GM18508 (cell line): ENCODE measurements around the gene ZNF536.
"Not testable (repeated sequence)": the region's sequence is repeated elsewhere in the genome, so short reads cannot be mapped to it uniquely, and the experiment has no call there.

ENCODE experiments used
- ATAC-seq: cut with Tn5 transposase; IDR thresholded peaks from one replicate; pipeline ENCODE4 v1.9.1; 2021; ENCODE audit warnings: moderate number of reproducible peaks; ENCODE audit not compliant: insufficient read depth, unreplicated experiment

ZNF536 gene

DNA sequence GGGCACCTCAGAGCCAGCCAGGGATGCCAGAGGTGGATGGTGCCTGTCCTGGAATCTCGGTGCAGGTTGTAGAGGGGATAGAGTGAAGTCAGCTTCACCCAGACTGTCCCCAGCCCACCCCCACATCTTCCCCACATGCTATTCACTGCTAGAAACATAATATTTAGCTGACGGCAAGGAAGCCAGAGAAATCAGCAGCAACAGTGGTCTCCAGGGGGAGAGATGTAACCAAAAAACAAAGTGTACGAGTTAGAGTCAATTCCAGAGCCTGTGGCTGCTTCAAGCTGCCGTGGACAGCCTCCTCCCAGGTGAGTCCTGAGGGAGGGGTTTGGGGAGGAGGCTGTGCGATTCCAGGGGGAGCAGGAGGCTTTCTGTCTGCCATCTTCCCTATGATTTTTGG is 97.6 kb downstream of the ZNF536 start:
- ATAC-seq: no peak

GRCh38 chr19:30471441-30471840 is 99.3 kb downstream of the ZNF536 start:
- ATAC-seq: no peak

DNA sequence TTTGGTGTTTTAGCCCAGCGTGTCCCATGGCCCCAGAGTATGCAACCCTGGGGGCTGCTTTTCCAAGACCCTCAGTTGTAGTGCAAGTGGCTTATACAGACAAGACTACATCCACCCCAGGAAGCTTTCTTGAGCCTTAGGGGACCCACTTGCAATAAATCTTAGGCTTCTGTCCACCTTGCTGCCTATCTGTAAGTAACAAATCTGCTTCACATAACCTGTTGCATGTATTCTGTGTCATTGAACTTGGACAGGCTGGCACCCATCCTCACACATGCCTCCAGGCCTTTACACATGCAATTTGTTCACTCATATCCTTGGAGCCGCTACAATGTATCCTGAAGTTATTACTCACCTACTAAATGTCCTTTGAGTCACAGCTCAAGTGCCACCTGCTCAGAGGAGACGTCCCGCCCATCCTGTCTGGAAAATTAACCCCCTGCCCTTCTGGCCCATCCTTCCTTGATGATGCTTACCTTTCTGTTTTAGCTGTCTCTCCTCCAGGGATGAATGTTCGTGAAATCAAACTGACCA is 101.2 kb downstream of the ZNF536 start:
- ATAC-seq: no peak

- ATAC-seq: no peak
These were observed 104.8 kb downstream of the ZNF536 start for GRCh38 chr19:30476997-30477396.

- ATAC-seq: no peak
These were observed 107.0 kb downstream of the ZNF536 start for GRCh38 chr19:30479231-30479630.

DNA sequence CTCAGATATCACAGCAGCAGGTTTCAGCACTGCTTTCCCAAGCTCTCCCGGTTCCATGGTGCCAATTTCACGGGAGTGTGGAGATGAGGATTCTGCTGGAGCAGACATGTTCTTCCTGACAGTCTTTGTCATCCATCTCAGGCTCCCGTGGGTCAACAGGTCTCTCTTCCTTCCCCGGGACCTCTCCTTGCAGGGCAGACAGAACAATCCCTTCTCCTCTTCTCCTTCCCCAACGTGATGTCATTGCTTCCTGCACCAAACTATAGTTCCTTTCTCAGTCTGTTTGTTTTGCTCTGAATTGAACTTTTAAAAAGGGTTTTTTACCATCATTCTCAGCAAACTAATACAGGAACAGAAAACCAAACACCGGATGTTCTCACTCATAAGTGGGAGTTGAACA is 107.9 kb downstream of the ZNF536 start:
- ATAC-seq: no peak

- ATAC-seq: no peak
These were observed 108.9 kb downstream of the ZNF536 start for GRCh38 chr19:30481063-30481462.

- ATAC-seq: no peak
These were observed 109.6 kb downstream of the ZNF536 start for GRCh38 chr19:30481823-30482222.

DNA sequence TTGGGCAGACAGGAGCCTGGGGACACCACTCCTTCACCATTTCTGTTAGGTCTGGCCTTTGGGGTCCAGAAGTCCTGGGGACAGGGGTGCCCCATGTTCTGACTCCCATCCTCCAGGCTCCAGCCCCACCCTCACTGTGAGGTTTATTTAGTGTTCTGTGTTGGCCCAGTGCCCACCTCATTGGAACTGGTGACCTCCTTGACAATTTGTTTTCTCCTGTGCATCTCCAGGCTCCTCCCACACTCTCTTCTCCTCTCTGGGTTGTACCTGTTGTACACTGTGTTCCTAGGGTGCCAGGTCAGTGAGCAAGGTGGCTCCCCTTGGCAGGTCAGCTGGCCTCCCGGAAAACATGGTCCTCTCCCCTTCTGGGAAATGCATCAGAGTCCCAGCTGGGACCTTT is 110.8 kb downstream of the ZNF536 start:
- ATAC-seq: no peak

DNA sequence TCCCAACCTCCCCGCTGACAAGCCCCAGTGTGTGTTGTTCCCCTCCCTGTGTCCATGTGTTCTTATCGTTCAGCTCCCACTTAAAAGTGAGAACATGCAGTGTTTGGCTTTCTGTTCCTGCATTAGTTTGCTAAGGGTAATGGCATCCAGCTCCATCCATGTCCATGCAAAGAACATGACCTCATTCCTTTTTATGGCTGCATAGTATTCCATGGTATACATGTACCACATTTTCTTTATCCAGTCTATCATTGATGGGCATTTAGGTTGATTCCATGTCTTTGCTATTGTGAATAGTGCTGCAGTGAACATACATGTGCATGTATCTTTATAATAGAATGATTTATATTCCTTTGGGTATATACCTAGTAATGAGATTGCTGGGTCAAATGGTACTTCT is 114.1 kb downstream of the ZNF536 start:
- ATAC-seq: not testable (repeated sequence)

DNA sequence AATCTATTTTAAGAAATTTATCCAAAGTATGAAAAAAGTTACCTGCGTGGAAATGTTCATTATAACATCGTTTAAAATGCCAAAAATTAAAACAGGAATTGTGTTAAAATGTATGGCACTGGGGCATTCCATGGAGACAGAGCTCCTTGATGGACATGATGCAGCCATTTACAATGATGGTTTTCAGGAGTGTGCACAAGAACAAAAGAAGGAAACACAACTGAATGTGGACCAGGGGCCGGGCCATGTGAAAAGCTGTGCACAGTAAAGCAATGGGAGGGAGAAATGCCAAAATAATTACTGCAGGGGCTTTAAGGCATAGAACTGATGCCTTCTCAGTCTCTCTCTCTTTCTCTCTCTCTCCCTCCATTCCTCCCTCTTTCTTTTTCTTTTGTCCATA is 115.0 kb downstream of the ZNF536 start:
- ATAC-seq: no peak

GRCh38 chr19:30488191-30488590 is 116.0 kb downstream of the ZNF536 start:
- no peak for ATAC-seq

GRCh38 chr19:30490760-30491159 is 118.6 kb downstream of the ZNF536 start:
- no peak for ATAC-seq

DNA sequence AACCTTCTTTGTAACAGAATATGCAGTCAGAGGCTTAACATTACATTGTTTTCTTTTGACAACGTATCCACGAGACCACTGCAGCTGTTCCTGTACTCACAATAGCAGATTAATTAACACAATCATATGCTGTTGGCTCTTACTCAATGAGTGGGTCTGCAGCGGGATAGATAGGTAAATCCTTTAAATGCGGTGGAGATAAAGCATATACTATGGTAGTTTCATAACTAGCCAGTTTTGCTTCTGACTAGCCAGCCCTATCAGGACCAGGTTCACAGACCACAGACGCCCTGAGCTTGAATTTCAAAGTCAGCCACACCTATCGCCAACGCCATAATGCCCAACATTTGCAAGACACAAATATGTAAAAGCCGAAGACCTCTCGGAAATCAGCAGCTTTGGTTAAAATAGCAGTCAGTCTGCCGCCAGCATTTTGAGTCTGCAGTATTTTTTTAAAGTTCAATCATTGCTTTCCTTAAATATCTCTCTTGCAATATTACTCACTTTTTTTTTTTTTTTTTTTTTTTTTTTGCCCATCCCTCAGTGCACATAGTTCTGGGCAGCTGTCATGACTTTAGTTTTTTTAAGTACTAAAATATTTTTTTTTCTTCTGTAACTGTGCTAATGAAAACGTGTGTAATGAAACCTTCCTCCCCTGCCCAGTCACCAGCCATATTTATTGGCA is 120.5 kb downstream of the ZNF536 start:
- ATAC-seq: no peak

- no peak for ATAC-seq
These were observed 124.8 kb downstream of the ZNF536 start for GRCh38 chr19:30497034-30497433.

GRCh38 chr19:30498085-30498484 is 125.9 kb downstream of the ZNF536 start:
- not testable (repeated sequence) for ATAC-seq

- no peak for ATAC-seq
These were observed 126.5 kb downstream of the ZNF536 start for GRCh38 chr19:30498707-30499106.

GRCh38 chr19:30504272-30504671 is 132.1 kb downstream of the ZNF536 start:
- no peak for ATAC-seq

GRCh38 chr19:30512176-30513081 is 140.2 kb downstream of the ZNF536 start:
- no peak for ATAC-seq

- ATAC-seq: no peak
These were observed 140.9 kb downstream of the ZNF536 start for GRCh38 chr19:30513082-30513411.

DNA sequence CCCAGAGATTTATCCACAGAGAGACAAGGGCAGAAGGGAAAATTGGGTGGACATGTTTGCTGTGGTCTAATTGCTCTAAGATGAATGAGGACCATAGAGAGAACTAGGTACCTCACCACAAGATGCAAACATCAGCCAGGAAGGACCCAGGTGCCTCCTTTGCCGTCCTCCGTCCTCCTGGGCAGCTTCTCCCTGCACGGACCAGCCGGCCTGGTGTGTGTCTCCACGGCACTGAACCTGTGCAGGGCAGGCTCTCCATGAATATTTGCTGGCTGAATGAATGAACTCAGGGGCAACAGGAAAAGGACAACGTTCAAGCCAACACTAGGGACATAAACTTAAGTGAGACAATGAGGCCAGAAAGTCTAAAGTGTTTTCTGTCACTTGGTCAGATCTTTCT is 143.9 kb downstream of the ZNF536 start:
- ATAC-seq: no peak

GRCh38 chr19:30516531-30516930 is 144.3 kb downstream of the ZNF536 start:
- no peak for ATAC-seq
